Measurements from ENCODE around the gene TSPAN13.

DNA sequence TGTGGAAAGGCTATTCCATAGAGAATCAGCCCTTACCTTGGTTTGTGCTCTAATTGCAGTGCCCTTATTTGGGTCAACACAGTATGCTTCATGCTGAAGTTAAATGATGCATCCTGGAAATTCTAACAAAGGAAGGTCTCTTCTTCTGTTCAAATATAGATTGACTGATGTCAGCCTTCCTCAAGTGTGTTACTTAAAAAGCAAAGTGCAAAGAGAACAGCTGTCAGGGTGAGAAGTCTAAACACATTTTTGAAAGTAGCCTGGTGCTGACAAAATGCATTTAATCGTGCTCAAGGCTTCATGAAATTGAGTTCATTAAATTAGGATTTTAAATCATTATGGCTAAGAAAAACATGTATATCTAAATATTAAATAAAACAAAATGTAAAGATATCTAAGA, 31.8 kb downstream of the TSPAN13 start:
- TF ChIP-seq, protein P1, sequence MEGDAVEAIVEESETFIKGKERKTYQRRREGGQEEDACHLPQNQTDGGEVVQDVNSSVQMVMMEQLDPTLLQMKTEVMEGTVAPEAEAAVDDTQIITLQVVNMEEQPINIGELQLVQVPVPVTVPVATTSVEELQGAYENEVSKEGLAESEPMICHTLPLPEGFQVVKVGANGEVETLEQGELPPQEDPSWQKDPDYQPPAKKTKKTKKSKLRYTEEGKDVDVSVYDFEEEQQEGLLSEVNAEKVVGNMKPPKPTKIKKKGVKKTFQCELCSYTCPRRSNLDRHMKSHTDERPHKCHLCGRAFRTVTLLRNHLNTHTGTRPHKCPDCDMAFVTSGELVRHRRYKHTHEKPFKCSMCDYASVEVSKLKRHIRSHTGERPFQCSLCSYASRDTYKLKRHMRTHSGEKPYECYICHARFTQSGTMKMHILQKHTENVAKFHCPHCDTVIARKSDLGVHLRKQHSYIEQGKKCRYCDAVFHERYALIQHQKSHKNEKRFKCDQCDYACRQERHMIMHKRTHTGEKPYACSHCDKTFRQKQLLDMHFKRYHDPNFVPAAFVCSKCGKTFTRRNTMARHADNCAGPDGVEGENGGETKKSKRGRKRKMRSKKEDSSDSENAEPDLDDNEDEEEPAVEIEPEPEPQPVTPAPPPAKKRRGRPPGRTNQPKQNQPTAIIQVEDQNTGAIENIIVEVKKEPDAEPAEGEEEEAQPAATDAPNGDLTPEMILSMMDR (IDR thresholded peaks at IDR 0.05; ENCODE audit: low read length): no peak
- TF ChIP-seq EZH2phosphoT487 (IDR thresholded peaks at IDR 0.05; ENCODE audit: low read length) (no peak), EZH2 (optimal IDR thresholded peaks at IDR 0.05; ENCODE audit: low read depth, low read length) (no peak)

All from MM.1S (cell line).